ENCODE measurements around the gene KCNK1. TPM values are rescaled to one million over a fixed set of nuclear protein-coding genes. Genes with fewer than 3 reads are reported as not detected.

KCNK1 gene
- total and polyA plus RNA-seq, 2 of the 8 experiments (the other 6 are each of a cell fraction or from before 2014, with no cell fraction given), result 11.9 to 16.5 TPM

- Histone ChIP-seq H3K27ac (ENCODE audit: low read depth, low read length) (no peak overlapping the region), H3K23me2 (ENCODE audit: low read depth, low read length) (no peaks in the 10 kb centered on the region), H4K5ac (ENCODE audit: insufficient read length, low read depth, low read length) (no peak overlapping the region), H2BK12ac (ENCODE audit: low read depth, low read length) (no peak overlapping the region), H3K4me2 (ENCODE audit: insufficient read depth in 1 of 2, low read depth in 2 of 2, low read length in 2 of 2) (no peak overlapping the region), H3K14ac (ENCODE audit: insufficient read length) (no peak overlapping the region), H3K79me2 (ENCODE audit: control insufficient read depth in 1 of 2, insufficient read depth in 2 of 2, low read length in 2 of 2) (peaks cover 0 to 7% of the 10 kb centered on the region in 2 experiments; a peak in 1 of 4 replicates), H3K4me3 (ENCODE audit: extremely low read depth in 1 of 4, insufficient read depth in 2 of 4, low read depth in 3 of 4, low read length in 4 of 4) (no peak overlapping the region), H3K79me1 (ENCODE audit: low read depth, low read length) (no peaks in the 10 kb centered on the region), H3K4ac (replicated peaks; ENCODE audit: insufficient read length, low read depth, low read length) (no peak overlapping the region), H2AFZ (ENCODE audit: low read length) (no peak overlapping the region), H4K8ac (ENCODE audit: extremely low read depth, insufficient read depth, low read length) (no peak overlapping the region), H3K36me3 (ENCODE audit: control insufficient read depth in 2 of 4, insufficient read depth in 4 of 4, low read length in 3 of 4) (no peaks in the 10 kb centered on the region; a peak in 1 of 8 replicates), H3K9me3 (ENCODE audit: insufficient read depth in 2 of 2, low read depth in 1 of 2, low read length in 1 of 2) (no peaks in the 10 kb centered on the region), H3K4me1 (replicated peaks in 1 of 4; ENCODE audit: control insufficient read depth in 3 of 4, insufficient read depth in 4 of 4, low read length in 3 of 4) (peaks cover 0 to 5% (median 3%) of the 10 kb centered on the region in 4 experiments; a peak in 5 of 7 replicates), H3K23ac (ENCODE audit: insufficient read length) (no peak overlapping the region), H3K27me3 (replicated peaks in 1 of 4; ENCODE audit: control insufficient read depth in 3 of 4, extremely low read depth in 1 of 4, insufficient read depth in 3 of 4, low read length in 3 of 4) (no peaks in the 10 kb centered on the region), H2BK5ac (ENCODE audit: low read depth, low read length) (no peak overlapping the region), H4K91ac (replicated peaks; ENCODE audit: insufficient read length, low read length) (no peak overlapping the region), H2AK5ac (ENCODE audit: low read depth, low read length) (no peak overlapping the region), H3K56ac (replicated peaks; ENCODE audit: insufficient read length, low read depth, low read length) (no peak overlapping the region), H3K18ac (ENCODE audit: extremely low read depth, low read length) (no peak overlapping the region), H2BK120ac (replicated peaks; ENCODE audit: low read depth, low read length) (no peak overlapping the region), H2BK20ac (ENCODE audit: low read length) (no peak overlapping the region), H2BK15ac (ENCODE audit: low read length) (no peak overlapping the region), H3K9ac (replicated peaks in 1 of 4; ENCODE audit: extremely low read depth in 1 of 4, low read depth in 3 of 4, low read length in 3 of 4) (no peak overlapping the region), H4K20me1 (replicated peaks in 1 of 2; ENCODE audit: control insufficient read depth in 1 of 2, insufficient read depth in 2 of 2, low read length in 2 of 2) (peaks cover 0 to 6% of the 10 kb centered on the region in 2 experiments)
- POLR2A ChIA-PET (ENCODE audit: partially characterized antibody), result no interaction called here
- 76% methylated on average over 3 of the region's 3 CpGs; no CpG with 5 or more reads in 1 of the 2 experiments for WGBS, 2 experiments (ENCODE audit: extremely low coverage in 1 of 2, insufficient coverage in 1 of 2, insufficient read length in 1 of 2, insufficient replicate concordance in 2 of 2, low coverage in 1 of 2, low lambda C conversion rate in 2 of 2, missing lambda C conversion rate in 1 of 2)
- DNase-seq (ENCODE audit: low read depth in 1 of 2, low spot score in 2 of 2) (no peak), FAIRE-seq (no peak)
- CTCF ChIA-PET (ENCODE audit: partially characterized antibody), result no interaction called here
- TF ChIP-seq KDM1A (IDR thresholded peaks at IDR 0.05; ENCODE audit: borderline replicate concordance, low read length) (no peak), EZH2 (IDR thresholded peaks at IDR 0.05; ENCODE audit: low read depth, low read length, severe bottlenecking) (no peak), HDAC2 (IDR thresholded peaks at IDR 0.05; ENCODE audit: borderline replicate concordance in 1 of 2, low read depth in 2 of 2, low read length in 2 of 2) (no peak), SP2 (IDR thresholded peaks at IDR 0.05; ENCODE audit: low read length) (no peak), CBX8 (IDR thresholded peaks at IDR 0.05; ENCODE audit: borderline replicate concordance, low read depth, low read length) (no peak), CEBPB (IDR thresholded peaks at IDR 0.05; ENCODE audit: low read depth, low read length) (no peak), FOSL1 (IDR thresholded peaks at IDR 0.05; ENCODE audit: insufficient read depth, low read depth, low read length) (no peak), RBBP5 (IDR thresholded peaks at IDR 0.05; ENCODE audit: borderline replicate concordance, low read depth, low read length) (no peak), BRCA1 (IDR thresholded peaks at IDR 0.05; ENCODE audit: low read depth, low read length) (no peak), RXRA (IDR thresholded peaks at IDR 0.05; ENCODE audit: insufficient read depth, low read depth, low read length) (no peak), CTBP2 (IDR thresholded peaks at IDR 0.05; ENCODE audit: borderline replicate concordance, insufficient read depth, insufficient read length, low read length) (no peak), RAD21 (IDR thresholded peaks at IDR 0.05 in 1 of 2, conservative IDR thresholded peaks at IDR 0.05 in 1 of 2; ENCODE audit: low read depth in 2 of 2, low read length in 2 of 2) (no peak), MAFK (IDR thresholded peaks at IDR 0.05; ENCODE audit: low read depth, low read length) (no peak), SP4 (IDR thresholded peaks at IDR 0.05; ENCODE audit: low read length) (no peak)
Measured at GRCh38 chr1:233632436-233632835, 18.5 kb downstream of the KCNK1 start.

All from H1 (cell line).